Right lobe of liver (tissue), 6 donors: ENCODE measurements around the gene CCDC63. TPM values are rescaled to one million over a fixed set of nuclear protein-coding genes. Genes with fewer than 3 reads are reported as not detected.

Experiments used
- ATAC-seq, 4 donors: fragments of 200-7000 bp; cut with Tn5 transposase; one replicate each; pipeline ENCODE4 v1.9.1; 2020; ENCODE audit warnings: mild to moderate bottlenecking in 4 of 4, moderate library complexity in 4 of 4
- DNase-seq, 3 donors: peaks; one replicate each; pipeline ENCODE4 v3.0.0-alpha.2; 2020
- H3K27ac ChIP-seq, 3 donors: fragments of 200-600 bp; one replicate each; pipeline ENCODE4 v1.8.0; 2022
- H3K27me3 ChIP-seq, 2 donors: fragments of 200-600 bp; one replicate each; pipeline ENCODE4 v1.8.0; 2022
- H3K36me3 ChIP-seq, 4 donors: fragments of 200-600 bp; sonication (generic) in 1 of 4; one replicate each; pipeline versions ENCODE4 v1.5.1 to v1.8.0; 2017 to 2022; ENCODE audit warnings: control low read depth in 1 of 4
- H3K4me1 ChIP-seq, 4 donors: fragments of 200-600 bp; sonication (generic) in 1 of 4; one replicate each; pipeline versions ENCODE4 v1.5.1 to v1.8.0; 2017 to 2022; ENCODE audit warnings: control low read depth in 1 of 4
- H3K4me3 ChIP-seq, 3 donors: fragments of 200-600 bp; one replicate each; pipeline ENCODE4 v1.8.0; 2022
- H3K9me3 ChIP-seq, 4 donors: fragments of 200-600 bp; sonication (generic) in 1 of 4; one replicate each; pipeline versions ENCODE4 v1.5.1 to v1.8.0; 2017 to 2022; ENCODE audit warnings: control low read depth in 1 of 4
- POLR2A ChIP-seq: fragments of 450-650 bp; IDR thresholded peaks from one replicate; pipeline ENCODE4 v1.6.1; 2017; ENCODE audit warnings: antibody characterized with exemption, mild to moderate bottlenecking
- WGBS: methylation state at CpG from one replicate; pipeline ENCODE4 v1.1.6; 2018; ENCODE audit warnings: low coverage, low lambda C conversion rate; ENCODE audit not compliant: insufficient coverage; ENCODE audit errors: missing lambda C conversion rate; 5-methylcytosine and 5-hydroxymethylcytosine counted together
- intact Hi-C, 2 donors: fragments of 100-400 bp; cut with DNase I; formaldehyde crosslinking; loops; one replicate each; pipeline versions ENCODE4 v1.11.2 to v1.14.1; 2022
- total RNA-seq, 6 experiments: library from RNA; depleted of rRNA in 2 of 6; stranded (reverse); fragments of >200 nt in 2 of 6; fragmentation: NEBNext Ultra II Directional in 3 of 6; extraction: Animal tissue kit (Norgen Biotek cat#: 25700) in 3 of 6; gene quantifications; one replicate each; pipeline versions ENCODE4 v1.1.0 to v1.2.4, GENCODE V29; 2016 to 2023
- TF ChIP-seq, protein P1 (sequence below), 4 donors: fragments of 200-600 bp in 3 of 4; fragments of 450-650 bp in 1 of 4; IDR thresholded peaks; one replicate each; pipeline versions ENCODE4 v1.5.1 to v1.8.0; 2016 to 2022; ENCODE audit warnings: antibody characterized with exemption in 4 of 4, mild to moderate bottlenecking in 2 of 4
- donor health status: DM: no; HTN: yes; CAD: no.
- donor health status: DM: no; HTN: no; CAD: no.
- donor health status: DM: no; HTN: no; CAD: no.
- donor health status: DM: no; HTN: yes; CAD: no.
- donor health status: DM: no; HTN: yes; CAD: no.

The CCDC63 gene
- total RNA-seq, 6 experiments from 2014 or later = not detected

DNA sequence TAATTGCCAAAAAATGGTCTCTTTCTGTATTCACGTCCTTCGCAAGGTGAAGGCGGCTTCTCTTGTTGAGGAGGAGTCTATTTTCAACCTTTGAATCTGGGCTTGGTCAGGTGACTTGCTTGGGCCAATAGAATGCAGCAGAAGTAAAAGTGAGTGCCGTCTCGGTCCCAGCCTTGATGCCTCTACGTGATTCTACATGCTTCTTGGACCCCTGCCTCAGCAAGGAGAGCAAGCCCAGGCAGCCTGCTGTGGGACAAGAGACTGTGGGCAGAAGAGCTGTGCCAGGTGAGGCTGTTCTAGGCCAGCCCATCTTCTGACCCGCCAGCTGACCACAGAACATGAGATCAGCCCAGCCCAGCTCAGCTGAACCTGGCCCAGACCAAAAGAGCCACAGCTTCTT, 39.1 kb upstream of the CCDC63 start:
- Histone ChIP-seq H3K4me1 (no peaks in the 10 kb centered on the region), H3K9me3 (no peaks in the 10 kb centered on the region), H3K4me3 (no peak overlapping the region), H3K27me3 (no peaks in the 10 kb centered on the region), H3K27ac (no peak overlapping the region), H3K36me3 (no peaks in the 10 kb centered on the region)
- no peak for ATAC-seq
- WGBS = 95% methylated on average over 6 of the region's 7 CpGs
- intact Hi-C loops = no loop called here
- no peak for DNase-seq
- TF ChIP-seq, protein P1, sequence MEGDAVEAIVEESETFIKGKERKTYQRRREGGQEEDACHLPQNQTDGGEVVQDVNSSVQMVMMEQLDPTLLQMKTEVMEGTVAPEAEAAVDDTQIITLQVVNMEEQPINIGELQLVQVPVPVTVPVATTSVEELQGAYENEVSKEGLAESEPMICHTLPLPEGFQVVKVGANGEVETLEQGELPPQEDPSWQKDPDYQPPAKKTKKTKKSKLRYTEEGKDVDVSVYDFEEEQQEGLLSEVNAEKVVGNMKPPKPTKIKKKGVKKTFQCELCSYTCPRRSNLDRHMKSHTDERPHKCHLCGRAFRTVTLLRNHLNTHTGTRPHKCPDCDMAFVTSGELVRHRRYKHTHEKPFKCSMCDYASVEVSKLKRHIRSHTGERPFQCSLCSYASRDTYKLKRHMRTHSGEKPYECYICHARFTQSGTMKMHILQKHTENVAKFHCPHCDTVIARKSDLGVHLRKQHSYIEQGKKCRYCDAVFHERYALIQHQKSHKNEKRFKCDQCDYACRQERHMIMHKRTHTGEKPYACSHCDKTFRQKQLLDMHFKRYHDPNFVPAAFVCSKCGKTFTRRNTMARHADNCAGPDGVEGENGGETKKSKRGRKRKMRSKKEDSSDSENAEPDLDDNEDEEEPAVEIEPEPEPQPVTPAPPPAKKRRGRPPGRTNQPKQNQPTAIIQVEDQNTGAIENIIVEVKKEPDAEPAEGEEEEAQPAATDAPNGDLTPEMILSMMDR (IDR thresholded peaks at IDR 0.05) = no peak

DNA sequence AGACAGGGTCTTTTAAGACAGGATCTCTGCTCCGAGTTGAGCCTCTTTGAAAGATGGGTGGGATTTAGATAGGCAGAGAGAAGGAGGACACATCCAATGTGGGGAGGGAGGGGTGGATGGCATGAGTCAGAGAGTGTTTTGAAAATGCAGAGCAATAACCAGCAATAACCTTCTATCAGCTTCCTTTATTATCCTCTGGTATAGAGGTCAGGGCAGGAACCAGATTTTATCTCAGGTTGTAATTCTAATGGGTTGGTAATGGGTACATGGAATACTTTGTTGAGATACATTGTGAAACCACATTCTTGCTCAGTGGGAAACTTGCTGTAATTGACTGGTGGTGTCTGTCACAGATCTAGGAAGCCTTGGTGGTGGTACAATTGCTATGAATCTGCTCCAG, 37.6 kb upstream of the CCDC63 start:
- DNase-seq = no peak
- Histone ChIP-seq H3K4me1 (no peaks in the 10 kb centered on the region), H3K4me3 (no peak overlapping the region), H3K36me3 (no peaks in the 10 kb centered on the region), H3K27ac (no peak overlapping the region), H3K9me3 (no peaks in the 10 kb centered on the region), H3K27me3 (no peaks in the 10 kb centered on the region)
- intact Hi-C loops = no loop called here
- TF ChIP-seq, protein P1 (IDR thresholded peaks at IDR 0.05) = no peak
- TF ChIP-seq POLR2A = no peak
- ATAC-seq = no peak
- WGBS = 38% methylated on average over 1 of the region's 1 CpG

DNA sequence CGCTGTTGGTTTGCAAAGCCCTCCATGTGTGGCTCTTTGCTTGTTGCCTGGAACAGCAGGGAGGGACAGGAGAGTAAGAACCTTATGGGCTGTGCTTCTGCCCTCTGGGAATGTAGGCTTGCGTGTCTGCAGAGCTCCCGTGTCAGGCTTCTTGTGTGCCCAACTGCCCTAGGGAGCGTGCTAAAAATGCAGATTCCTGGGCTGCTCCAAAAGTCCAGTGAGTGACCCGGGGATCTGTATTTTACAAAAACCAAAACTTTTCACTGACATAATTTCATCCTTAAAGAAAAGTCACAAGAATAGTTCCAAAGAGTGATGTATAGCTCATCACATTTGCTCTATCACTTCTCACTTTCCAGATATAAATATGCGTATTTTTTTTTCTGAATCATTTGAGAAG, 34.8 kb upstream of the CCDC63 start:
- TF ChIP-seq, protein P1 (IDR thresholded peaks at IDR 0.05) = no peak
- no peak for TF ChIP-seq POLR2A
- H3K9me3 ChIP-seq = no peaks in the 10 kb centered on the region
- no peaks in the 10 kb centered on the region for H3K4me1 ChIP-seq
- no peaks in the 10 kb centered on the region for H3K36me3 ChIP-seq
- DNase-seq = no peak
- 60% methylated on average over 5 of the region's 6 CpGs for WGBS
- no peaks in the 10 kb centered on the region for H3K27me3 ChIP-seq
- H3K27ac ChIP-seq = no peak overlapping the region
- ATAC-seq = no peak
- intact Hi-C loops = no loop called here
- H3K4me3 ChIP-seq = no peak overlapping the region

DNA sequence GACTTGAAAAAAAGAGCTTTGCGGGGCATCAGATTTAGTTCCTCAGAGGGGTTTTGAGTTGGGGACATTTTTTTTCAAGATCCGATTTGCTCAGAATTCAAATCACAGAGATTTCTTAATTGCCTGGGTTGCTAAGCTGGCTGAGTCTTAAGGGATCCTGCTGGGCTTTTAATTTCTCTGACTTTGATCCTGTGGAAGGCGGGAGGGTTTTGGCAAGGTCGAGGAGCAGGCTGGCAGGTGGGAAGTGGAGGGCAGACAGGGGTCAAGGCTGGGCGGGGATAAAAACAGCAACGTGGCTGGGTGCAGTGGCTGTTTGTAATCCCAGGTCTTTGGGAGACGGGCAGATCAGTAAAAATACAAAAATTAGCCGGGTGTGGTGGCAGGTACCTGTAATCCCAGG, 33.5 kb upstream of the CCDC63 start:
- ATAC-seq = no peak
- no peak for TF ChIP-seq POLR2A
- TF ChIP-seq, protein P1 (IDR thresholded peaks at IDR 0.05) = no peak
- no peak overlapping the region for H3K4me3 ChIP-seq
- intact Hi-C loops = no loop called here
- no peaks in the 10 kb centered on the region for H3K27me3 ChIP-seq
- H3K27ac ChIP-seq = no peak overlapping the region
- no peaks in the 10 kb centered on the region for H3K36me3 ChIP-seq
- 27% methylated on average over 8 of the region's 8 CpGs for WGBS
- H3K9me3 ChIP-seq = no peaks in the 10 kb centered on the region
- no peak for DNase-seq
- no peaks in the 10 kb centered on the region for H3K4me1 ChIP-seq

DNA sequence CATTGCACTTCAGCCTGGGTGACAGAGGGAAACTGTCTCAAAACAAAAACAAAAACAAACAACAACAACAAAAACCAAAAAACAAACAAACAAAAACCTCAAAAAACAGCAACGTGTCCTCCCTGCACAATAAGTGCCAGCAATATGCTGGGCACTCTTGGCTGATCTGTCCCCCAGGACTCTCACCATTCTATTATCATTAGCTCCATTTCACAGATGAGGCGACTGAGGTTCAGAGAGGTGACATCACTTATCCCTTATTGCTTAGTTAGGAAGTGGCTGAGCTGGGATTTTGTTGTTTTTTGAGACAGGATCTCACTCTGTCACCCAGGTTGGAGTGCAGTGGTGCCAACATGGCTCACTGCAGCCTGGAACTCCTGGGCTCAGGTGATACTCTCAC, 33.0 kb upstream of the CCDC63 start:
- TF ChIP-seq, protein P1 (IDR thresholded peaks at IDR 0.05) = no peak
- WGBS = 65% methylated on average over 2 of the region's 2 CpGs
- DNase-seq (no peak), ATAC-seq (no peak)
- Histone ChIP-seq H3K9me3 (no peaks in the 10 kb centered on the region), H3K27me3 (no peaks in the 10 kb centered on the region), H3K36me3 (no peaks in the 10 kb centered on the region), H3K4me3 (no peak overlapping the region), H3K4me1 (no peaks in the 10 kb centered on the region), H3K27ac (no peak overlapping the region)
- intact Hi-C loops = no loop called here
